OCI-LY1 (cell line): ENCODE measurements around the gene STK24.

Experiments used
- H2AFZ ChIP-seq: fragments of 200-600 bp; sonication (generic), shearing (Covaris generic); 2 replicates; pipeline ENCODE4 v1.6.0; 2014; ENCODE audit warnings: antibody characterized with exemption, mild to moderate bottlenecking, low read length
- H3F3A ChIP-seq: fragments of 200-600 bp; sonication (generic), shearing (Covaris generic); 2 replicates; pipeline ENCODE4 v1.6.0; 2014; ENCODE audit warnings: mild to moderate bottlenecking, antibody characterized with exemption, low read length, moderate library complexity; ENCODE audit not compliant: insufficient read depth
- H3K27ac ChIP-seq: fragments of 200-600 bp; sonication (generic); 2 replicates; pipeline ENCODE4 v1.5.1; 2014; ENCODE audit warnings: low read length, mixed run types, mild to moderate bottlenecking, low read depth; ENCODE audit not compliant: poor library complexity, severe bottlenecking
- H3K27me3 ChIP-seq: fragments of 200-600 bp; sonication (generic); 2 replicates; pipeline ENCODE4 v1.6.0; 2014; ENCODE audit warnings: antibody characterized with exemption, mild to moderate bottlenecking, low read length, moderate library complexity; ENCODE audit not compliant: insufficient read depth
- H3K36me3 ChIP-seq: fragments of 200-600 bp; sonication (generic); 2 replicates; pipeline ENCODE4 v1.6.1; 2014; ENCODE audit warnings: mild to moderate bottlenecking, antibody characterized with exemption, low read length, moderate library complexity, mixed read lengths; ENCODE audit not compliant: insufficient read depth
- H3K4me1 ChIP-seq: fragments of 200-600 bp; sonication (generic); 2 replicates; pipeline ENCODE4 v1.5.1; 2014; ENCODE audit warnings: mild to moderate bottlenecking, low read length, moderate library complexity; ENCODE audit not compliant: insufficient read depth, severe bottlenecking
- H3K4me2 ChIP-seq: fragments of 200-600 bp; sonication (generic), shearing (Covaris generic); 2 replicates; pipeline ENCODE4 v1.6.1; 2014; ENCODE audit warnings: low read length
- H3K4me3 ChIP-seq: fragments of 200-600 bp; sonication (generic); 2 replicates; pipeline ENCODE4 v1.5.1; 2014; ENCODE audit warnings: low read length, low read depth, mild to moderate bottlenecking, mixed read lengths; ENCODE audit not compliant: poor library complexity, severe bottlenecking
- H3K79me2 ChIP-seq: fragments of 200-600 bp; shearing (Covaris generic); 2 replicates; pipeline ENCODE4 v1.6.1; 2016; ENCODE audit warnings: mixed run types, low read length, mixed read lengths; ENCODE audit not compliant: insufficient read depth
- H3K9ac ChIP-seq: fragments of 200-600 bp; sonication (generic), shearing (Covaris generic); 2 replicates; pipeline ENCODE4 v1.6.1; 2014; ENCODE audit warnings: mild to moderate bottlenecking, low read length, mixed read lengths
- H3K9me2 ChIP-seq: fragments of 200-600 bp; sonication (generic), shearing (Covaris generic); 2 replicates; pipeline ENCODE4 v1.6.1; 2014; ENCODE audit warnings: low read depth, mild to moderate bottlenecking, low read length, mixed read lengths
- H3K9me3 ChIP-seq: fragments of 200-600 bp; shearing (Covaris generic); 2 replicates; pipeline ENCODE4 v1.6.1; 2014; ENCODE audit warnings: low read length, mixed read lengths
- H4K20me1 ChIP-seq: fragments of 200-600 bp; sonication (generic), shearing (Covaris generic); 2 replicates; pipeline ENCODE4 v1.6.0; 2016; ENCODE audit warnings: mild to moderate bottlenecking, low read length; ENCODE audit not compliant: insufficient read depth
- CTCF ChIP-seq: fragments of 200-600 bp; sonication (generic), shearing (Covaris generic); IDR thresholded peaks from 2 replicates; pipeline ENCODE4 v1.5.1; 2017; ENCODE audit warnings: mild to moderate bottlenecking, antibody characterized with exemption, low read length, moderate library complexity, mixed read lengths
- EZH2 ChIP-seq: fragments of 200-600 bp; sonication (generic), shearing (Covaris generic); IDR thresholded peaks from 2 replicates; pipeline ENCODE4 v1.8.0; 2017; ENCODE audit warnings: borderline replicate concordance, mixed run types, mild to moderate bottlenecking, antibody characterized with exemption, low read length, moderate library complexity, mixed read lengths

The STK24 gene

DNA sequence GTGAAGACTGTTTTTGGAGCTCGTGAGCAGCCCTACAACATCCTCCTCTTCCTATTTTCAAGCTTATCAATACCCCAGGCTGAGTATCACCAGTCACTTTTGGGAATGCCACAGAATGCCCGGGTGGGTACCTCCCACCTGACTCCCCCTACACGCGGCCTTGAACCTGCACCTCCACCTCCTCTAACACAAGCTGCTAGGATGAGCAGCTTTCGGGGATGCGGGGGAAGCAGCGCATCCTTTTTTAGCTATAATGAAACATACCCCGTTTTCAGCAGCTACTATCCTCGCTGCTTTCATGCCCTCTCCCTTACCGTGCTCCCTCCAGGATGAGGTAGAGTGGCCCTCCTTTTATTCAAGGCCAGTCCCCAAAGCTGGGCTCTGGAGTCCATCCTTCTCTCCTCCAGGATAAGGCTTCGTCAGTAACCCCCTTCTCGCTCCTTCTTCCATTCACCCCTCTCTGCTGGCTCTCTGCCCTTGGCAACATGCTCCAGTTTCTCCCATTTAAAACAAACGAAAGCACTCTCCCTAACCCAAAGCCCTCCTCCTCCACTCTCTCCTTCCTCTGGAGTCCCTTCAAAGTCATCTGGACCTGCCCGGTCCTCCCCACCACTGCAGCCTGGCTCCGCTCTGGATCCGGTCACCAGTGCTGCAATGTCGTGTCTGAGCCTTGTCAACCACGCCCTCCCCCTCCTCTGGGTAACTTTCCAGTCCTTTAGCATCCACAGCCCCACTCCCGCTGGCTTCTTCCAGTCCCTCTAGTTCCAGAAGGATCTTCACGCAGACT is 55.3 kb downstream of the STK24 start:
- no peaks in the 10 kb centered on the region for H4K20me1 ChIP-seq
- H3K36me3 ChIP-seq, result peaks cover 22% of the 10 kb centered on the region; the same call in 1 of the 2 replicates
- H2AFZ ChIP-seq, result no peak overlapping the region
- H3K27me3 ChIP-seq, result no peaks in the 10 kb centered on the region
- no peak overlapping the region for H3K27ac ChIP-seq
- H3K9me3 ChIP-seq, result no peaks in the 10 kb centered on the region
- TF ChIP-seq EZH2 (no peak), CTCF (no peak)
- H3K9me2 ChIP-seq, result no peaks in the 10 kb centered on the region
- H3K4me2 ChIP-seq, result no peak overlapping the region
- H3K79me2 ChIP-seq, result peaks cover 12% of the 10 kb centered on the region
- no peak overlapping the region for H3K4me3 ChIP-seq
- H3K4me1 ChIP-seq, result peaks cover 4% of the 10 kb centered on the region
- no peak overlapping the region for H3K9ac ChIP-seq
- H3F3A ChIP-seq, result no peaks in the 10 kb centered on the region

DNA sequence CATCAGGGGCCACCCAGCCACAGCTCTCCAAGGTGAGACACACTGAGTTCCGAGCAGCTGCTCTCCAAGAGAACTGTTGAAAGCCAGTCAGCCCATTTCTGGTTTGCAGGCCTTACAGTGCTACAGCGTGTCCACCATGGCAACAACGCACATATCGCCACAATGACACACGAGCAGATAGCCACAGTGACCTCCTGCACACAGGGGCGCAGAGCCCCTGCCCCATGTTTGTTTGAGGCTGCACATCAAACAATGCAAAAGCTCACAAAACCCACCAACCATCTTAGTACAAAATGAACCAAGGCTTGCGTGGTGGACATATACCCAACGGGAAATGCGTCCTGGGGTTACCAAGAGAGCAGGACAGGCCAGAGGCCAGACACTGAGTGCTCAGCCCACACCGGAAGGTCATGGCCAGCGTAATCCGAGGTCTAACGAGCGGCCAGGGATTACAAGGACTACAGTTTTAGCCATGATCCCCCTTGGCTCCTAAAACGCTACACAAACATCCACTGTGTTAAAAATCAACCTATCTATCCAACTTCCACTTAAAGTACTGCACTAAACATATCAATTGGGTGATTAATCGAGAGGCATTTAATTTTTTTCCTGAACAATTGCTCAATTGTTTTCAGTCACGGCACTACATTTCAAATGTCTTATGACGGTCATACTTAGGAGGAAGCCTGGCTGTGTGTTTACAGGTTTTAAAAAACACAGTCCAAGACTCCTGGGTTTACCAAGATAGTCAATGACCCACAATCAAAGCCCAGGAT is 56.0 kb downstream of the STK24 start:
- Histone ChIP-seq H3K4me2 (no peak overlapping the region), H3K9ac (no peak overlapping the region), H3F3A (no peaks in the 10 kb centered on the region), H3K36me3 (peaks cover 22% of the 10 kb centered on the region; the same call in 1 of the 2 replicates), H2AFZ (no peak overlapping the region), H3K27me3 (no peaks in the 10 kb centered on the region), H3K79me2 (peaks cover 12% of the 10 kb centered on the region; the same call in 1 of the 2 replicates), H3K9me2 (no peaks in the 10 kb centered on the region), H3K4me1 (peaks cover 4% of the 10 kb centered on the region), H3K9me3 (no peaks in the 10 kb centered on the region), H3K4me3 (no peak overlapping the region), H3K27ac (no peak overlapping the region), H4K20me1 (no peaks in the 10 kb centered on the region)
- TF ChIP-seq EZH2 (no peak), CTCF (no peak)

GRCh38 chr13:98519976-98520375 is 56.9 kb downstream of the STK24 start:
- H3K9me3 ChIP-seq, result no peaks in the 10 kb centered on the region
- no peak overlapping the region for H3K4me3 ChIP-seq
- peaks cover 12% of the 10 kb centered on the region; the same call in 1 of the 2 replicates for H3K79me2 ChIP-seq
- H3K9ac ChIP-seq, result no peak overlapping the region
- H3F3A ChIP-seq, result no peaks in the 10 kb centered on the region
- H2AFZ ChIP-seq, result no peak overlapping the region
- H3K27me3 ChIP-seq, result no peaks in the 10 kb centered on the region
- no peaks in the 10 kb centered on the region for H4K20me1 ChIP-seq
- no peaks in the 10 kb centered on the region for H3K9me2 ChIP-seq
- H3K4me2 ChIP-seq, result no peak overlapping the region
- peaks cover 1% of the 10 kb centered on the region for H3K4me1 ChIP-seq
- H3K27ac ChIP-seq, result no peak overlapping the region
- TF ChIP-seq CTCF (no peak), EZH2 (no peak)
- peaks cover 22% of the 10 kb centered on the region; the same call in 1 of the 2 replicates for H3K36me3 ChIP-seq
